ENCODE measurements around the gene AFDN. TPM values are rescaled to one million over a fixed set of nuclear protein-coding genes. Genes with fewer than 3 reads are reported as not detected.

The AFDN gene
- total and polyA plus RNA-seq, 4 donors = 93.3 to 188 (median 117) TPM

DNA sequence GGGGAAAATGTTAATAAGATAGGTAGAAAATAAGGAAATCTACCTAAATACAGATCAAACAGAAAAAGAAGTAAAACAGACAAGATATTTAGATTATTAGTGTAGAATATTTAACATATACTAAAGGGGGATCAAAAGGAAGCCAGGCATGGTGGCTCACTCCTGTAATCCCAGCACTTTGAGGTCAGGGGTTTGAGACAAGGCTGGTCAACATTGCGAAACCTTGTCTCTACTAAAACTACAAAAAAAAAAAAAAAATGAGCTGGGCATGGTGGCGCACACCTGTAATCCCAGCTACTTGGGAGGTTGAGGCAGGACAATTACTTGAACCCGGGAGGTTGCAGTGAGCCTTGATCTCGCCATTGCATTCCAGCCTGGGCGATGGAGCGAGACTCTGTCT is 55.5 kb downstream of the AFDN start:
- 100% methylated on average over 1 of the region's 6 CpGs for WGBS (ENCODE audit: insufficient coverage)
- H3K36me3 ChIP-seq (ENCODE audit: control insufficient read depth, insufficient read depth, low read length) = peaks cover 11% of the 10 kb centered on the region
- DNase-seq (ENCODE audit: low read depth in 4 of 6, low spot score in 6 of 6) = no peak
- H3K27ac ChIP-seq (ENCODE audit: low read depth, low read length) = no peak overlapping the region
- H3K4me3 ChIP-seq (ENCODE audit: low read depth, low read length) = no peak overlapping the region
- H3K9me3 ChIP-seq (ENCODE audit: control insufficient read depth, insufficient read depth, low read length) = no peaks in the 10 kb centered on the region
- H3K27me3 ChIP-seq (ENCODE audit: control insufficient read depth, insufficient read depth, low read length) = no peaks in the 10 kb centered on the region
- H3K4me1 ChIP-seq (ENCODE audit: control insufficient read depth, insufficient read depth, low read length) = no peaks in the 10 kb centered on the region

GRCh38 chr6:167888098-167888497 is 61.4 kb downstream of the AFDN start:
- Histone ChIP-seq H3K27ac (ENCODE audit: low read depth, low read length) (no peak overlapping the region), H3K4me3 (ENCODE audit: low read depth, low read length) (no peak overlapping the region), H3K36me3 (ENCODE audit: control insufficient read depth, insufficient read depth, low read length) (peaks cover 4% of the 10 kb centered on the region), H3K9me3 (ENCODE audit: control insufficient read depth, insufficient read depth, low read length) (no peaks in the 10 kb centered on the region), H3K4me1 (ENCODE audit: control insufficient read depth, insufficient read depth, low read length) (no peaks in the 10 kb centered on the region), H3K27me3 (ENCODE audit: control insufficient read depth, insufficient read depth, low read length) (no peaks in the 10 kb centered on the region)
- no peak for DNase-seq (ENCODE audit: low read depth in 4 of 6, low spot score in 6 of 6)

DNA sequence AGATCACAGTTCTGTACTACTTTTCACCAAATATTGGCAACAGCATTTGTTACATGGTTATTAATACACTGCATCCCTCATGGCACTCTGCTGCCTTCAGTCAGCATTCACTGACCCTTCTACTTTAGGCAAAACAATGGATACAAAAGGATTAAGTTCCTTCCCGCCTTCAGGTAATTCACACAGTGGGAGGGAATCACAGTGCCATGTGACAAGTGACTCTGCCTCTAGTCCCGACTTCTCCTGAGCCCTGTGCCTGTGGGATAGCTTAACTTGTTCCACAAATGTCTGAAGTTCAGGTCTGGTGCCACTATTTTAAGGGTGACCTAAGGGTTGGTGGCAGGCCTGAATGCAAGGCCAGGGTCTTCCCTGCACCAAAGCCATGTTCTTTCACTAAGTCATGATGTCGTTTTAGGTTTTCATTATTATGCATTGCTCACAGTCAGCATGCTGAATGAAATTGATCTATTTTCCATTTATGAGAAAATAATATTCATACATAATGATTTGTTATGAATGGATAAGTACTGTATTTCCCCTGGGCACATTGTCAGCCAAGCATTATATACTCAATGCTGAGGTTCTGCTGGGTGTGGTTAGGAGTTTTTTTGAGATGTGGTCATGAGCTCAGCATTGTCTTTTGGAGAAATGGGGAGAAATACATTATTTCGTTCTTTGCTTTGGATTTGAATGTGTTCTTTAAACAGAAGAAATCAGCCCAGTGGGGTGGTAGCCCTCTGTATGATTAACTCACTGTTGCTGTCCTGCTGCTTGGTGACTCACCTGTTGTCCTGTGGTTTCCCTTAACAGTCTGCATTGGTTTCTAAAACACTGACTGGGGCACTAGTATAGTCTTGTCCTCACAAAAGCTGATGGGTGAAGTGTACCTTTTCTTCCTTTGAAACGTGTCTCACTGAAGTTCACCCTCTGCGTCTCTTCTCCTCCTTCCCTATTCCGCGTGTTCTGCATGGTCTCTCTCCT is 66.4 kb downstream of the AFDN start:
- Histone ChIP-seq H3K36me3 (ENCODE audit: control insufficient read depth, insufficient read depth, low read length) (peaks cover 4% of the 10 kb centered on the region), H3K4me3 (ENCODE audit: low read depth, low read length) (no peak overlapping the region), H3K27me3 (ENCODE audit: control insufficient read depth, insufficient read depth, low read length) (no peaks in the 10 kb centered on the region), H3K9me3 (ENCODE audit: control insufficient read depth, insufficient read depth, low read length) (no peaks in the 10 kb centered on the region), H3K4me1 (ENCODE audit: control insufficient read depth, insufficient read depth, low read length) (no peaks in the 10 kb centered on the region), H3K27ac (ENCODE audit: low read depth, low read length) (no peak overlapping the region)
- no peak for DNase-seq (ENCODE audit: low read depth in 4 of 6, low spot score in 6 of 6)
- WGBS (ENCODE audit: insufficient coverage) = 75% methylated on average over 6 of the region's 8 CpGs

GRCh38 chr6:167894965-167895364 is 68.3 kb downstream of the AFDN start:
- no peak overlapping the region for H3K4me3 ChIP-seq (ENCODE audit: low read depth, low read length)
- H3K4me1 ChIP-seq (ENCODE audit: control insufficient read depth, insufficient read depth, low read length) = no peaks in the 10 kb centered on the region
- no peaks in the 10 kb centered on the region for H3K36me3 ChIP-seq (ENCODE audit: control insufficient read depth, insufficient read depth, low read length)
- H3K27ac ChIP-seq (ENCODE audit: low read depth, low read length) = no peak overlapping the region
- no peak for DNase-seq (ENCODE audit: low read depth in 4 of 6, low spot score in 6 of 6)
- no peaks in the 10 kb centered on the region for H3K9me3 ChIP-seq (ENCODE audit: control insufficient read depth, insufficient read depth, low read length)
- no peaks in the 10 kb centered on the region for H3K27me3 ChIP-seq (ENCODE audit: control insufficient read depth, insufficient read depth, low read length)
- no CpG with 5 or more reads among the region's 3 CpGs for WGBS (ENCODE audit: insufficient coverage)

- Histone ChIP-seq H3K27me3 (ENCODE audit: control insufficient read depth, insufficient read depth, low read length) (no peaks in the 10 kb centered on the region), H3K4me3 (ENCODE audit: low read depth, low read length) (no peak overlapping the region), H3K27ac (ENCODE audit: low read depth, low read length) (no peak overlapping the region), H3K4me1 (ENCODE audit: control insufficient read depth, insufficient read depth, low read length) (no peaks in the 10 kb centered on the region), H3K9me3 (ENCODE audit: control insufficient read depth, insufficient read depth, low read length) (no peaks in the 10 kb centered on the region), H3K36me3 (ENCODE audit: control insufficient read depth, insufficient read depth, low read length) (no peaks in the 10 kb centered on the region)
- no peak for DNase-seq (ENCODE audit: low read depth in 4 of 6, low spot score in 6 of 6)
- WGBS (ENCODE audit: insufficient coverage) = 100% methylated on average over 1 of the region's 4 CpGs
Measured at GRCh38 chr6:167896648-167897047, 69.9 kb downstream of the AFDN start.

GRCh38 chr6:167898673-167899311 is 72.1 kb downstream of the AFDN start:
- H3K9me3 ChIP-seq (ENCODE audit: control insufficient read depth, insufficient read depth, low read length) = no peaks in the 10 kb centered on the region
- peaks cover 8% of the 10 kb centered on the region for H3K36me3 ChIP-seq (ENCODE audit: control insufficient read depth, insufficient read depth, low read length)
- no peak overlapping the region for H3K4me3 ChIP-seq (ENCODE audit: low read depth, low read length)
- peak in 4 of 6 donors; percentile 27 to 82 (median 54) for DNase-seq (ENCODE audit: low read depth in 4 of 6, low spot score in 6 of 6)
- H3K27ac ChIP-seq (ENCODE audit: low read depth, low read length) = no peak overlapping the region
- WGBS (ENCODE audit: insufficient coverage) = 100% methylated on average over 2 of the region's 3 CpGs
- no peaks in the 10 kb centered on the region for H3K4me1 ChIP-seq (ENCODE audit: control insufficient read depth, insufficient read depth, low read length)
- no peaks in the 10 kb centered on the region for H3K27me3 ChIP-seq (ENCODE audit: control insufficient read depth, insufficient read depth, low read length)

- DNase-seq (ENCODE audit: low read depth in 4 of 6, low spot score in 6 of 6) = no peak
- H3K9me3 ChIP-seq (ENCODE audit: control insufficient read depth, insufficient read depth, low read length) = no peaks in the 10 kb centered on the region
- no peak overlapping the region for H3K27ac ChIP-seq (ENCODE audit: low read depth, low read length)
- H3K4me1 ChIP-seq (ENCODE audit: control insufficient read depth, insufficient read depth, low read length) = peaks cover 4% of the 10 kb centered on the region
- no peak overlapping the region for H3K4me3 ChIP-seq (ENCODE audit: low read depth, low read length)
- WGBS (ENCODE audit: insufficient coverage) = 30% methylated on average over 4 of the region's 5 CpGs
- no peaks in the 10 kb centered on the region for H3K27me3 ChIP-seq (ENCODE audit: control insufficient read depth, insufficient read depth, low read length)
- H3K36me3 ChIP-seq (ENCODE audit: control insufficient read depth, insufficient read depth, low read length) = peaks cover 21% of the 10 kb centered on the region
Measured at GRCh38 chr6:167904791-167905190, 78.1 kb downstream of the AFDN start.

DNA sequence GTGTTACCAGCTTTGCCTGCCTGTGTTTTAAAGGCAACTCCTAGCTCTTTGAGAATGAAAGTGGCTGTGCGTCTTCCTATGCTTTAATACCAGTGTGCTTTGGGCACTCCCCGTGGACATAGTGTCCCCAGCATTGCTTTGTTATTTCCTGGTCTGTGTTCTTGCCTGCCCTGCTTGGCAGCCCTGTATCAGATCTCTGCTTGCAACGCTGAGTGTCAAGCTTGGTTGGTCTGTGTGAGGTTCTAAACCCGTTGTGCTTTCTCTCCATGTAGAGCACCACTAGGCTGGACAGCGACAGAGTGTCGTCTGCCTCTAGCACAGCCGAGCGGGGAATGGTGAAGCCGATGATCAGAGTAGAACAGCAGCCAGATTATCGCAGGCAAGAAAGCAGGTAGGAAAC is 80.2 kb downstream of the AFDN start:
- peak in 5 of 6 donors; percentile 19 to 76 (median 20) for DNase-seq (ENCODE audit: low read depth in 4 of 6, low spot score in 6 of 6)
- 53% methylated on average over 10 of the region's 10 CpGs for WGBS (ENCODE audit: insufficient coverage)
- Histone ChIP-seq H3K36me3 (ENCODE audit: control insufficient read depth, insufficient read depth, low read length) (peaks cover 21% of the 10 kb centered on the region), H3K4me3 (ENCODE audit: low read depth, low read length) (no peak overlapping the region), H3K27ac (ENCODE audit: low read depth, low read length) (no peak overlapping the region), H3K27me3 (ENCODE audit: control insufficient read depth, insufficient read depth, low read length) (no peaks in the 10 kb centered on the region), H3K9me3 (ENCODE audit: control insufficient read depth, insufficient read depth, low read length) (no peaks in the 10 kb centered on the region), H3K4me1 (ENCODE audit: control insufficient read depth, insufficient read depth, low read length) (peaks cover 4% of the 10 kb centered on the region)

- Histone ChIP-seq H3K27ac (ENCODE audit: low read depth, low read length) (no peak overlapping the region), H3K36me3 (ENCODE audit: control insufficient read depth, insufficient read depth, low read length) (peaks cover 20% of the 10 kb centered on the region), H3K9me3 (ENCODE audit: control insufficient read depth, insufficient read depth, low read length) (no peaks in the 10 kb centered on the region), H3K4me3 (ENCODE audit: low read depth, low read length) (no peak overlapping the region), H3K27me3 (ENCODE audit: control insufficient read depth, insufficient read depth, low read length) (no peaks in the 10 kb centered on the region), H3K4me1 (ENCODE audit: control insufficient read depth, insufficient read depth, low read length) (peaks cover 4% of the 10 kb centered on the region)
- peak in 3 of 6 donors; percentile 10 to 80 (median 54) for DNase-seq (ENCODE audit: low read depth in 4 of 6, low spot score in 6 of 6)
- WGBS (ENCODE audit: insufficient coverage) = 88% methylated on average over 2 of the region's 7 CpGs
Measured at GRCh38 chr6:167907837-167908681, 81.3 kb downstream of the AFDN start.
